GM19452 (cell line): ENCODE results near the gene GNG12.
"Not testable (repeated sequence)": the region's sequence is repeated elsewhere in the genome, so short reads cannot be mapped to it uniquely, and the experiment has no call there.

Experiments used
- ATAC-seq: cut with Tn5 transposase; IDR thresholded peaks from one replicate; pipeline ENCODE4 v1.9.1; 2021; ENCODE audit not compliant: unreplicated experiment

GNG12 gene

GRCh38 chr1:67657152-67657551 lies 176.1 kb downstream of the GNG12 start:
- not testable (repeated sequence) for ATAC-seq

- ATAC-seq: no peak
These were observed 177.7 kb downstream of the GNG12 start for GRCh38 chr1:67655581-67655980.

GRCh38 chr1:67653304-67653703 lies 180.0 kb downstream of the GNG12 start:
- no peak for ATAC-seq

- ATAC-seq: no peak
These were observed 180.5 kb downstream of the GNG12 start for GRCh38 chr1:67652800-67653199.
